ENCODE results near the gene CDH23.

Gene CDH23

GRCh38 chr10:71479831-71480230, 83.1 kb downstream of the CDH23 start:
- H3K27ac ChIP-seq, result no peak overlapping the region
- TF ChIP-seq ZFX (IDR thresholded peaks at IDR 0.05; ENCODE audit: borderline replicate concordance), result no peak

- H3K27ac ChIP-seq, result no peak overlapping the region
- TF ChIP-seq ZFX (IDR thresholded peaks at IDR 0.05; ENCODE audit: borderline replicate concordance), result no peak
- TF ChIP-seq, protein P1, sequence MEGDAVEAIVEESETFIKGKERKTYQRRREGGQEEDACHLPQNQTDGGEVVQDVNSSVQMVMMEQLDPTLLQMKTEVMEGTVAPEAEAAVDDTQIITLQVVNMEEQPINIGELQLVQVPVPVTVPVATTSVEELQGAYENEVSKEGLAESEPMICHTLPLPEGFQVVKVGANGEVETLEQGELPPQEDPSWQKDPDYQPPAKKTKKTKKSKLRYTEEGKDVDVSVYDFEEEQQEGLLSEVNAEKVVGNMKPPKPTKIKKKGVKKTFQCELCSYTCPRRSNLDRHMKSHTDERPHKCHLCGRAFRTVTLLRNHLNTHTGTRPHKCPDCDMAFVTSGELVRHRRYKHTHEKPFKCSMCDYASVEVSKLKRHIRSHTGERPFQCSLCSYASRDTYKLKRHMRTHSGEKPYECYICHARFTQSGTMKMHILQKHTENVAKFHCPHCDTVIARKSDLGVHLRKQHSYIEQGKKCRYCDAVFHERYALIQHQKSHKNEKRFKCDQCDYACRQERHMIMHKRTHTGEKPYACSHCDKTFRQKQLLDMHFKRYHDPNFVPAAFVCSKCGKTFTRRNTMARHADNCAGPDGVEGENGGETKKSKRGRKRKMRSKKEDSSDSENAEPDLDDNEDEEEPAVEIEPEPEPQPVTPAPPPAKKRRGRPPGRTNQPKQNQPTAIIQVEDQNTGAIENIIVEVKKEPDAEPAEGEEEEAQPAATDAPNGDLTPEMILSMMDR (IDR thresholded peaks at IDR 0.05), result no peak
These were observed 83.9 kb downstream of the CDH23 start for GRCh38 chr10:71480662-71481061.

- no peak for TF ChIP-seq ZFX (IDR thresholded peaks at IDR 0.05; ENCODE audit: borderline replicate concordance)
- TF ChIP-seq, protein P1 (IDR thresholded peaks at IDR 0.05), result no peak
These were observed 85.2 kb downstream of the CDH23 start for GRCh38 chr10:71481746-71482410.

GRCh38 chr10:71482620-71483019, 85.9 kb downstream of the CDH23 start:
- TF ChIP-seq, protein P1 (IDR thresholded peaks at IDR 0.05), result no peak
- no peak for TF ChIP-seq ZFX (IDR thresholded peaks at IDR 0.05; ENCODE audit: borderline replicate concordance)
- H3K27ac ChIP-seq, result no peak overlapping the region

More at GRCh38 chr10:71481746-71482410, 85.2 kb downstream of the CDH23 start:
- H3K27ac ChIP-seq, result no peak overlapping the region

DNA sequence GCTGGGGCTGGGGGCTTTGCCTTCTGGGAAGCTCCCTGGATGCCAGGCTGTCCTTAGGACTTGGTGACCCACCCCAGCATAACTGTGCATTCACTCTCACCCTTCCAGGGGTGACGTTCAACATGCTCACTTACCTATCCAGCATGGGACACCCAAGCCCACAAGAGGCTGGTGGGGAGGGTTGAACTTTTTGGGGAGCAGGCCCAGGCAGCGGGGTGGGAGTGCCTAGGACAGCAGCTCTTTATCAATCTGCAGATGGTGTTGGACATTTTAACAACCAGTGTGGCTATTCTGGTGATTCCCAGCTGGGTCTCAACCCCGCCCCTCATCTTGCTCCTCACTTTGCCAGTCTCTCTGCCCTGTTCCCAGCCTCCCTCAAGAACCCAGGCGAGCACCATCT, 86.4 kb downstream of the CDH23 start:
- TF ChIP-seq, protein P1 (IDR thresholded peaks at IDR 0.05), result no peak
- TF ChIP-seq ZFX (IDR thresholded peaks at IDR 0.05; ENCODE audit: borderline replicate concordance), result no peak
- no peak overlapping the region for H3K27ac ChIP-seq

- no peak for TF ChIP-seq ZFX (IDR thresholded peaks at IDR 0.05; ENCODE audit: borderline replicate concordance)
- TF ChIP-seq, protein P1 (IDR thresholded peaks at IDR 0.05), result no peak
These were observed 87.4 kb downstream of the CDH23 start for GRCh38 chr10:71483885-71484751.

DNA sequence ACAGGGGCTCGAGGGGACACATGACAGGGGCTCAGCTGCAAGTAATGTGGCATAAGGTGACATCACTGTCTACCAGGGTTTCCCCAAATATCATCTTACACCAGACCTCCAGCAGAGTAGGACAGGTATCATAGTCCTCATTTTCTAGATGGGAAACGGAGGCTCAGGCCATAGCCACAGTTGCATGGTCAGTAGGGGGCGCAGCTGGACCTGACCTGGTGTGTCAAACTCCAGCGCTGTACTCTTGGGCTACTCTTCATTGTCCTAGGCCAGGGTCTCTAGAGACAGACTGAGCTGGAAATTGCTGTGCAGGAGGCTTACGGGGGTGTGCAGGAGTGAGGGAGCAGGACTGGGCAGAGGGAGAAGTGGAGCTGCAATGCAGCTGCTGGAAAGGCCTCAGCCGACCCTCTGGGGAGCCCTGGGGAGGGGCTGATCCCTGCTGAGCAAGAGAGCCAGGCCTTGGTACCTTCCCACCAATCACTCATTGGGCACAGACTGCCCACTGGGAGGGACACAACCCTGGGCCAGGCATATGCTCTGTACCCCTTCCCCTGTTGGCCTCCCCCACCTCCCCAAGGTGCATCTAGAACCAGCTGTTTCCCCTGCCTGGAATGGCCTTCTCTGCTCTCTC, 89.9 kb downstream of the CDH23 start:
- no peak overlapping the region for H3K27ac ChIP-seq
- TF ChIP-seq ZFX (IDR thresholded peaks at IDR 0.05; ENCODE audit: borderline replicate concordance), result no peak
- TF ChIP-seq, protein P1 (IDR thresholded peaks at IDR 0.05), result peak; percentile 75

More at GRCh38 chr10:71483885-71484751, 87.4 kb downstream of the CDH23 start:
- no peak overlapping the region for H3K27ac ChIP-seq

All from 22Rv1 (cell line).